OCI-LY1 (cell line): ENCODE data around the gene IWS1.

Experiments used
- H2AFZ ChIP-seq: fragments of 200-600 bp; sonication (generic), shearing (Covaris generic); 2 replicates; pipeline ENCODE4 v1.6.0; 2014; ENCODE audit warnings: antibody characterized with exemption, mild to moderate bottlenecking, low read length
- H3F3A ChIP-seq: fragments of 200-600 bp; sonication (generic), shearing (Covaris generic); 2 replicates; pipeline ENCODE4 v1.6.0; 2014; ENCODE audit warnings: mild to moderate bottlenecking, antibody characterized with exemption, low read length, moderate library complexity; ENCODE audit not compliant: insufficient read depth
- H3K27ac ChIP-seq: fragments of 200-600 bp; sonication (generic); 2 replicates; pipeline ENCODE4 v1.5.1; 2014; ENCODE audit warnings: low read length, mixed run types, mild to moderate bottlenecking, low read depth; ENCODE audit not compliant: poor library complexity, severe bottlenecking
- H3K27me3 ChIP-seq: fragments of 200-600 bp; sonication (generic); 2 replicates; pipeline ENCODE4 v1.6.0; 2014; ENCODE audit warnings: antibody characterized with exemption, mild to moderate bottlenecking, low read length, moderate library complexity; ENCODE audit not compliant: insufficient read depth
- H3K36me3 ChIP-seq: fragments of 200-600 bp; sonication (generic); 2 replicates; pipeline ENCODE4 v1.6.1; 2014; ENCODE audit warnings: mild to moderate bottlenecking, antibody characterized with exemption, low read length, moderate library complexity, mixed read lengths; ENCODE audit not compliant: insufficient read depth
- H3K4me1 ChIP-seq: fragments of 200-600 bp; sonication (generic); 2 replicates; pipeline ENCODE4 v1.5.1; 2014; ENCODE audit warnings: mild to moderate bottlenecking, low read length, moderate library complexity; ENCODE audit not compliant: insufficient read depth, severe bottlenecking
- H3K4me2 ChIP-seq: fragments of 200-600 bp; sonication (generic), shearing (Covaris generic); 2 replicates; pipeline ENCODE4 v1.6.1; 2014; ENCODE audit warnings: low read length
- H3K4me3 ChIP-seq: fragments of 200-600 bp; sonication (generic); 2 replicates; pipeline ENCODE4 v1.5.1; 2014; ENCODE audit warnings: low read length, low read depth, mild to moderate bottlenecking, mixed read lengths; ENCODE audit not compliant: poor library complexity, severe bottlenecking
- H3K79me2 ChIP-seq: fragments of 200-600 bp; shearing (Covaris generic); 2 replicates; pipeline ENCODE4 v1.6.1; 2016; ENCODE audit warnings: mixed run types, low read length, mixed read lengths; ENCODE audit not compliant: insufficient read depth
- H3K9ac ChIP-seq: fragments of 200-600 bp; sonication (generic), shearing (Covaris generic); 2 replicates; pipeline ENCODE4 v1.6.1; 2014; ENCODE audit warnings: mild to moderate bottlenecking, low read length, mixed read lengths
- H3K9me2 ChIP-seq: fragments of 200-600 bp; sonication (generic), shearing (Covaris generic); 2 replicates; pipeline ENCODE4 v1.6.1; 2014; ENCODE audit warnings: low read depth, mild to moderate bottlenecking, low read length, mixed read lengths
- H3K9me3 ChIP-seq: fragments of 200-600 bp; shearing (Covaris generic); 2 replicates; pipeline ENCODE4 v1.6.1; 2014; ENCODE audit warnings: low read length, mixed read lengths
- H4K20me1 ChIP-seq: fragments of 200-600 bp; sonication (generic), shearing (Covaris generic); 2 replicates; pipeline ENCODE4 v1.6.0; 2016; ENCODE audit warnings: mild to moderate bottlenecking, low read length; ENCODE audit not compliant: insufficient read depth
- CTCF ChIP-seq: fragments of 200-600 bp; sonication (generic), shearing (Covaris generic); IDR thresholded peaks from 2 replicates; pipeline ENCODE4 v1.5.1; 2017; ENCODE audit warnings: mild to moderate bottlenecking, antibody characterized with exemption, low read length, moderate library complexity, mixed read lengths
- EZH2 ChIP-seq: fragments of 200-600 bp; sonication (generic), shearing (Covaris generic); IDR thresholded peaks from 2 replicates; pipeline ENCODE4 v1.8.0; 2017; ENCODE audit warnings: borderline replicate concordance, mixed run types, mild to moderate bottlenecking, antibody characterized with exemption, low read length, moderate library complexity, mixed read lengths

The IWS1 gene

GRCh38 chr2:127506510-127506909 is 19.8 kb downstream of the IWS1 start:
- H3K4me2 ChIP-seq: no peak overlapping the region
- no peaks in the 10 kb centered on the region for H3K4me1 ChIP-seq
- peaks cover 51% of the 10 kb centered on the region for H3K79me2 ChIP-seq
- no peak overlapping the region for H2AFZ ChIP-seq
- peaks cover 6% of the 10 kb centered on the region; the same call in 1 of the 2 replicates for H4K20me1 ChIP-seq
- H3F3A ChIP-seq: no peaks in the 10 kb centered on the region
- TF ChIP-seq CTCF (no peak), EZH2 (no peak)
- H3K36me3 ChIP-seq: peaks cover 59% of the 10 kb centered on the region
- no peak overlapping the region for H3K27ac ChIP-seq
- no peaks in the 10 kb centered on the region for H3K9me2 ChIP-seq
- H3K9ac ChIP-seq: no peak overlapping the region
- H3K9me3 ChIP-seq: no peaks in the 10 kb centered on the region
- no peaks in the 10 kb centered on the region for H3K27me3 ChIP-seq
- no peak overlapping the region for H3K4me3 ChIP-seq

GRCh38 chr2:127504552-127505430 is 21.5 kb downstream of the IWS1 start:
- Histone ChIP-seq H3K4me2 (no peak overlapping the region), H3K79me2 (peaks cover 34% of the 10 kb centered on the region), H3F3A (no peaks in the 10 kb centered on the region), H3K9me3 (no peaks in the 10 kb centered on the region), H4K20me1 (peaks cover 6% of the 10 kb centered on the region; the same call in 1 of the 2 replicates), H3K4me3 (no peak overlapping the region), H3K27me3 (no peaks in the 10 kb centered on the region), H3K36me3 (peaks cover 75% of the 10 kb centered on the region), H3K9me2 (no peaks in the 10 kb centered on the region), H3K27ac (no peak overlapping the region), H3K4me1 (no peaks in the 10 kb centered on the region), H3K9ac (no peak overlapping the region), H2AFZ (no peak overlapping the region)
- TF ChIP-seq CTCF (no peak), EZH2 (no peak)

- Histone ChIP-seq H3K4me3 (no peak overlapping the region), H3K36me3 (peaks cover 80% of the 10 kb centered on the region), H3F3A (no peaks in the 10 kb centered on the region), H3K4me1 (no peaks in the 10 kb centered on the region), H4K20me1 (peaks cover 5% of the 10 kb centered on the region; the same call in 1 of the 2 replicates), H3K9me3 (no peaks in the 10 kb centered on the region), H3K9me2 (no peaks in the 10 kb centered on the region), H3K4me2 (no peak overlapping the region), H3K9ac (no peak overlapping the region), H3K79me2 (peaks cover 21% of the 10 kb centered on the region), H2AFZ (no peak overlapping the region), H3K27me3 (no peaks in the 10 kb centered on the region), H3K27ac (no peak overlapping the region)
- TF ChIP-seq EZH2 (no peak), CTCF (no peak)
Measured at GRCh38 chr2:127503491-127503890, 22.8 kb downstream of the IWS1 start.
